T-cell (primary cell): Measurements from ENCODE around the gene OTUD3. TPM values are rescaled to one million over a fixed set of nuclear protein-coding genes. Genes with fewer than 3 reads are reported as not detected.

Experiments used
- ATAC-seq, 4 experiments: fragments of 200-7000 bp in 3 of 4; fragments of 150-1000 bp in 1 of 4; cut with Tn5 transposase; replicated peaks in 1 of 4; 1 replicate in 3 of 4; 2 replicates in 1 of 4; pipeline ENCODE4 v1.10.0; 2021; ENCODE audit warnings: moderate library complexity in 3 of 4, mild to moderate bottlenecking in 2 of 4, moderate number of reproducible peaks in 1 of 4
- CTCF ChIA-PET, 2 donors: fragments of 300-600 bp; sonication (Branson Sonifier 250); formaldehyde crosslinking; loops; one replicate each; lab custom pipeline; 2022; ENCODE audit warnings: antibody characterized with exemption in 2 of 2; lab: Charles Lee
- POLR2A ChIA-PET, 2 donors: fragments of 300-600 bp; sonication (Branson Sonifier 250); formaldehyde crosslinking; loops; one replicate each; lab custom pipeline; 2022; ENCODE audit warnings: antibody characterized with exemption in 2 of 2; lab: Charles Lee
- DNase-seq, 35 experiments: peaks; one replicate each; pipeline versions ENCODE4 v3.0.0 to v3.0.0-alpha.2; 2013 to 2023
- H3K27ac ChIP-seq: one replicate; pipeline ENCODE4 v1.5.1; 2013; ENCODE audit warnings: low read length
- H3K27me3 ChIP-seq, 2 experiments: replicated peaks in 1 of 2; 1 replicate in 1 of 2; 2 replicates in 1 of 2; pipeline versions ENCODE4 v1.6.1 to v1.7.0; 2013; ENCODE audit warnings: low read length in 1 of 2, mixed read lengths in 1 of 2; ENCODE audit not compliant: control insufficient read depth in 2 of 2, insufficient read depth in 2 of 2; ENCODE audit errors: extremely low read depth in 1 of 2
- H3K36me3 ChIP-seq, 2 donors: 1 replicate in 1 of 2; 2 replicates in 1 of 2; pipeline versions ENCODE4 v1.6.1 to v1.7.0; 2013; ENCODE audit warnings: low read length in 1 of 2; ENCODE audit not compliant: control insufficient read depth in 2 of 2, insufficient read depth in 1 of 2; ENCODE audit errors: extremely low read depth in 1 of 2
- H3K4me1 ChIP-seq, 2 experiments: 1 replicate in 1 of 2; 2 replicates in 1 of 2; pipeline versions ENCODE4 v1.6.1 to v1.7.0; 2013; ENCODE audit warnings: low read length in 2 of 2, mixed read lengths in 1 of 2; ENCODE audit not compliant: insufficient read depth in 2 of 2, control insufficient read depth in 1 of 2; ENCODE audit errors: extremely low read depth in 1 of 2
- H3K4me3 ChIP-seq, 2 donors: 1 replicate in 1 of 2; 2 replicates in 1 of 2; pipeline versions ENCODE4 v1.5.1 to v1.7.0; 2013; ENCODE audit warnings: mild to moderate bottlenecking in 2 of 2, low read length in 1 of 2, moderate library complexity in 1 of 2; ENCODE audit not compliant: control insufficient read depth in 1 of 2; ENCODE audit errors: extremely low read depth in 1 of 2
- H3K9me3 ChIP-seq: 2 replicates; pipeline ENCODE4 v1.7.0; 2013
- H3K27ac Mint-ChIP-seq, 2 donors: one replicate each; pipeline ENCODE4 v1.8.0; 2020 to 2021; ENCODE audit warnings: mild to moderate bottlenecking in 2 of 2, mixed read lengths in 2 of 2
- H3K27me3 Mint-ChIP-seq, 2 donors: one replicate each; pipeline ENCODE4 v1.8.0; 2021 to 2022; ENCODE audit warnings: mixed read lengths in 2 of 2
- H3K36me3 Mint-ChIP-seq: one replicate; pipeline ENCODE4 v1.8.0; 2021; ENCODE audit warnings: mixed read lengths
- H3K4me1 Mint-ChIP-seq, 3 donors: one replicate each; pipeline ENCODE4 v1.8.0; 2020 to 2022; ENCODE audit warnings: mixed read lengths in 3 of 3, mild to moderate bottlenecking in 1 of 3
- H3K4me3 Mint-ChIP-seq, 3 donors: one replicate each; pipeline ENCODE4 v1.8.0; 2020 to 2022; ENCODE audit warnings: mild to moderate bottlenecking in 3 of 3, mixed read lengths in 3 of 3, moderate library complexity in 3 of 3
- H3K9me3 Mint-ChIP-seq, 3 donors: one replicate each; pipeline ENCODE4 v1.8.0; 2020 to 2022; ENCODE audit warnings: mixed read lengths in 3 of 3
- WGBS: methylation state at CpG from one replicate; pipeline ENCODE4 v1.1.5; 2013; ENCODE audit warnings: missing lambda C conversion rate; ENCODE audit not compliant: insufficient coverage; 5-methylcytosine and 5-hydroxymethylcytosine counted together
- total RNA-seq, 35 experiments: library from RNA in 6 of 35; stranded (reverse) in 6 of 35; fragments of 120-200 nt in 1 of 35; gene quantifications; one replicate each; pipeline versions ENCODE4 v1.2.1 to v1.2.4 and lab custom pipeline; 2013 to 2026

Gene OTUD3
- total RNA-seq, 5 donors from 2014 or later (not counting 1 experiment from before 2014, with no cell fraction given): 10.6 to 20.4 (median 13.6) TPM

GRCh38 chr1:19893687-19894086, 11.5 kb downstream of the OTUD3 start:
- CTCF ChIA-PET: interaction anchor here in 1 of 2 donors (0.6 kb wide), 1 partner anchor 600 kb away, joined by 3 read pairs; no protein-coding TSS in a partner anchor
- Mint-ChIP-seq H3K9me3 (no peaks in the 10 kb centered on the region), H3K4me3 (no peak overlapping the region), H3K36me3 (peaks cover 54% of the 10 kb centered on the region), H3K4me1 (peaks cover 3 to 15% (median 7%) of the 10 kb centered on the region in 3 donors), H3K27ac (no peak overlapping the region), H3K27me3 (no peaks in the 10 kb centered on the region)
- Histone ChIP-seq H3K4me3 (no peak overlapping the region), H3K36me3 (peaks cover 6 to 50% of the 10 kb centered on the region in 2 donors), H3K9me3 (no peaks in the 10 kb centered on the region), H3K4me1 (no peaks in the 10 kb centered on the region), H3K27me3 (no peaks in the 10 kb centered on the region), H3K27ac (no peak overlapping the region)
- ATAC-seq (no peak), DNase-seq (no peak)
- WGBS: 100% methylated on average over 2 of the region's 3 CpGs
- POLR2A ChIA-PET: interaction anchor here in 1 of 2 donors (0.5 kb wide), 1 partner anchor 220 kb away, joined by 7 read pairs; no protein-coding TSS in a partner anchor

GRCh38 chr1:19894218-19894617, 12.0 kb downstream of the OTUD3 start:
- peaks cover 2 to 11% (median 7%) of the 10 kb centered on the region in 3 donors for H3K4me1 Mint-ChIP-seq
- no peaks in the 10 kb centered on the region for H3K4me1 ChIP-seq
- H3K4me3 Mint-ChIP-seq: no peak overlapping the region
- no peak overlapping the region for H3K4me3 ChIP-seq
- no CpG with 5 or more reads among the region's 5 CpGs for WGBS
- DNase-seq (no peak), ATAC-seq (no peak)
- no peak overlapping the region for H3K27ac Mint-ChIP-seq
- no peak overlapping the region for H3K27ac ChIP-seq
- peaks cover 6 to 55% of the 10 kb centered on the region in 2 donors for H3K36me3 ChIP-seq
- H3K27me3 Mint-ChIP-seq: no peaks in the 10 kb centered on the region
- ChIA-PET CTCF (no interaction called here), POLR2A (interaction anchor here in 1 of 2 donors (0.5 kb wide), 1 partner anchor 219 kb away, joined by 7 read pairs; no protein-coding TSS in a partner anchor)
- H3K36me3 Mint-ChIP-seq: peaks cover 60% of the 10 kb centered on the region
- H3K9me3 Mint-ChIP-seq: no peaks in the 10 kb centered on the region
- H3K27me3 ChIP-seq: no peaks in the 10 kb centered on the region
- H3K9me3 ChIP-seq: no peaks in the 10 kb centered on the region

GRCh38 chr1:19901653-19902052, 19.5 kb downstream of the OTUD3 start:
- CTCF ChIA-PET: interaction anchor here in 1 of 2 donors (0.6 kb wide), 1 partner anchor 16 kb away, joined by 3 read pairs; no protein-coding TSS in a partner anchor
- no CpG with 5 or more reads among the region's 1 CpG for WGBS

GRCh38 chr1:19903621-19904020, 21.4 kb downstream of the OTUD3 start:
- CTCF ChIA-PET: interaction anchor here in 1 of 2 donors (1.0 kb wide), 1 partner anchor 290 kb away, joined by 6 read pairs; no protein-coding TSS in a partner anchor
- H3K4me3 ChIP-seq: no peak overlapping the region
- H3K9me3 Mint-ChIP-seq: peaks cover 0 to 3% (median 0%) of the 10 kb centered on the region in 3 donors
- DNase-seq (no peak), ATAC-seq (no peak)
- H3K27me3 ChIP-seq: no peaks in the 10 kb centered on the region
- POLR2A ChIA-PET: no interaction called here
- H3K4me1 Mint-ChIP-seq: no peaks in the 10 kb centered on the region
- H3K27ac ChIP-seq: no peak overlapping the region
- no peaks in the 10 kb centered on the region for H3K27me3 Mint-ChIP-seq
- no peaks in the 10 kb centered on the region for H3K9me3 ChIP-seq
- no peak overlapping the region for H3K4me3 Mint-ChIP-seq
- H3K36me3 ChIP-seq: peaks cover 6 to 65% of the 10 kb centered on the region in 2 donors
- H3K36me3 Mint-ChIP-seq: peaks cover 77% of the 10 kb centered on the region
- H3K27ac Mint-ChIP-seq: no peak overlapping the region
- WGBS: 96% methylated on average over 7 of the region's 7 CpGs
- no peaks in the 10 kb centered on the region for H3K4me1 ChIP-seq

More at GRCh38 chr1:19901653-19902052, 19.5 kb downstream of the OTUD3 start:
- Histone ChIP-seq H3K4me3 (no peak overlapping the region), H3K27me3 (no peaks in the 10 kb centered on the region), H3K9me3 (no peaks in the 10 kb centered on the region), H3K4me1 (no peaks in the 10 kb centered on the region), H3K27ac (no peak overlapping the region), H3K36me3 (peaks cover 0 to 55% of the 10 kb centered on the region in 2 donors)
- ATAC-seq (no peak), DNase-seq (no peak)
- no peaks in the 10 kb centered on the region for H3K4me1 Mint-ChIP-seq
- no peak overlapping the region for H3K27ac Mint-ChIP-seq
- peaks cover 0 to 3% (median 0%) of the 10 kb centered on the region in 3 donors for H3K9me3 Mint-ChIP-seq
- no peaks in the 10 kb centered on the region for H3K27me3 Mint-ChIP-seq
- no peak overlapping the region for H3K4me3 Mint-ChIP-seq
- POLR2A ChIA-PET: no interaction called here
- peaks cover 65% of the 10 kb centered on the region for H3K36me3 Mint-ChIP-seq

- no peak overlapping the region for H3K27ac Mint-ChIP-seq
- no peaks in the 10 kb centered on the region for H3K27me3 ChIP-seq
- H3K27me3 Mint-ChIP-seq: no peaks in the 10 kb centered on the region
- H3K36me3 ChIP-seq: peaks cover 6 to 83% of the 10 kb centered on the region in 2 donors
- H3K36me3 Mint-ChIP-seq: peaks cover 68% of the 10 kb centered on the region
- no peak overlapping the region for H3K4me3 Mint-ChIP-seq
- no peaks in the 10 kb centered on the region for H3K4me1 ChIP-seq
- DNase-seq (no peak), ATAC-seq (no peak)
- ChIA-PET CTCF (no interaction called here), POLR2A (no interaction called here)
- no peaks in the 10 kb centered on the region for H3K4me1 Mint-ChIP-seq
- H3K4me3 ChIP-seq: no peak overlapping the region
- no peak overlapping the region for H3K27ac ChIP-seq
- no peaks in the 10 kb centered on the region for H3K9me3 ChIP-seq
- no peaks in the 10 kb centered on the region for H3K9me3 Mint-ChIP-seq
- WGBS: 97% methylated on average over 9 of the region's 13 CpGs
Measured at GRCh38 chr1:19907456-19907855, 25.3 kb downstream of the OTUD3 start.

- Histone ChIP-seq H3K9me3 (no peaks in the 10 kb centered on the region), H3K4me1 (no peaks in the 10 kb centered on the region), H3K36me3 (peaks cover 18 to 89% of the 10 kb centered on the region in 2 donors), H3K27me3 (no peaks in the 10 kb centered on the region), H3K27ac (no peak overlapping the region), H3K4me3 (no peak overlapping the region)
- WGBS: no CpG with 5 or more reads among the region's 5 CpGs
- Mint-ChIP-seq H3K9me3 (no peaks in the 10 kb centered on the region), H3K4me3 (no peak overlapping the region), H3K27ac (no peak overlapping the region), H3K27me3 (no peaks in the 10 kb centered on the region), H3K4me1 (no peaks in the 10 kb centered on the region), H3K36me3 (peaks cover 67% of the 10 kb centered on the region)
- DNase-seq (no peak), ATAC-seq (no peak)
- ChIA-PET CTCF (no interaction called here), POLR2A (no interaction called here)
Measured at GRCh38 chr1:19909392-19909791, 27.2 kb downstream of the OTUD3 start.
